GM18498 (cell line): ENCODE results near the gene EPS8L3.

Source experiments
- ATAC-seq: cut with Tn5 transposase; IDR thresholded peaks from one replicate; pipeline ENCODE4 v1.9.1; 2021; ENCODE audit warnings: mild to moderate bottlenecking, moderate library complexity; ENCODE audit not compliant: unreplicated experiment

The EPS8L3 gene

DNA sequence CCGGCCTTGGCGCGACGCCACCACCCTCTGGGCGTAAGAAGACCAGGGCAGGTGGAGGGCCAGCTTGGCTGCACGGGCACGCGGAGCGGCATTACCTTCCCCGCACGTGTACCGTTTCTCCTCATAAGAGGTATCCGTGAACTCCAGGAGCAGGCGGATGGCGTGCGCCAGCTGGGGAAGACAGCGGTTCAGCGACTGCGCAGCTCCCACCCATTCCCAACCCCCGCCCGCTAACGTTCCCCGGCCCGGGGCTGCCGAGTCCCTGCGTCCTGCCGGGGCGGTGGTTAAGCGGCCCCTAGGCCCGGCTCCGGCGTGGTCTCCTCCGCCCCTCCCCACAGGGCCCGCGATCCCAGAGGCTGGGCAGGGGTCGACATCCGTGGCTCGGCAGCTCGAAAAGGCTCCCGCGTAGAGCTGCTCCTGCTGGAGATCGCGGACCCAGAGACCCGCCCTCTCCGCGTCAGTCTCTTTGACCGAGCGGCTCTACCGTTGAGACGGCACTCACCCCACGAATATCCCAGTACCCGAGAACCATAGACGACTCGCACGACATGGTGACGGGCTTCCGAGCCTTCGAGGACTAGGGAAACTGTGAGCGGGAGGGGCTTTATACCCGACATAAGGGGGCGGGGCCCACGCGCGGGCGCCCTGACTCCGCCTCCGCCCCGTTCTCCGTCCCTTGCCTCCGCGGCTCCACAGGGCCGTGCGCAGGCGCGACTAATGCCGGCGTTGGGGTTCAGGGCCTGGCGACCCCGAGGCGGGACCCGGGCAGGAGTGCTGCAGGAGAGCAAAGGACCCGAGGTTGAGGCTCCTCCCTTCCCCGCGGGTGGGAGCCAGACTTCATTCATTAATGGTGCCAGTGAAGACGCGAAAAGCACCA is 23.7 kb downstream of the EPS8L3 start:
- ATAC-seq = peak; percentile 96

DNA sequence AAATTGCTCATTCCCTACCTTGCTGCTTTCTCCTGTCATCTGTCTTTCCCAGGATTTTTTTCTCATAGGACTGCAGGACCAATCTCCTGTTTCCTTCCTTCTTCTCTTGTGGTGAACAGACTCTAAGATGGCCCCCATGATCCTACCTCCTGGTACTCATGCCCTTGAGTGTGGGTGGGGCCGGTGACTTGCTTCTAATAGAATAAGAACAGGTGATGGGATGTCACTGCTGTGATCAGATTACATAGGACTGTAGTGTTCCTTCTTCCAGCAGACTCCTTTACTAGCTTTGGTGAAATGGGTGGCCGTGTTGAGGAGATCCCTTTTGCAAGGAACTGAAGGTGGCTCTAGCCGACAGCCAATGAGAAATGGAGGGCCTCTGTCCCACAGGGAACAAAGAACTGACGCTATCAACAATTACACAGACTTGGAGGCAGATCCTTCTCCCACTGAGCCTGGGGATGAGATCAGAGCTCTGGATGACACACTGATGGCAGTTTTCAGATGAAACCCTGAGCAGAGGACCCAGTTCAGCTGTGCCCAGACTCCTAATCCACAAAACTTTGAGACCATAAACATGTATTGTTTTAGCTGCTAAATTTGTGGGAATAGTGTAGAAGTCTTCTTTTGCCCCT is 30.4 kb downstream of the EPS8L3 start:
- no peak for ATAC-seq

DNA sequence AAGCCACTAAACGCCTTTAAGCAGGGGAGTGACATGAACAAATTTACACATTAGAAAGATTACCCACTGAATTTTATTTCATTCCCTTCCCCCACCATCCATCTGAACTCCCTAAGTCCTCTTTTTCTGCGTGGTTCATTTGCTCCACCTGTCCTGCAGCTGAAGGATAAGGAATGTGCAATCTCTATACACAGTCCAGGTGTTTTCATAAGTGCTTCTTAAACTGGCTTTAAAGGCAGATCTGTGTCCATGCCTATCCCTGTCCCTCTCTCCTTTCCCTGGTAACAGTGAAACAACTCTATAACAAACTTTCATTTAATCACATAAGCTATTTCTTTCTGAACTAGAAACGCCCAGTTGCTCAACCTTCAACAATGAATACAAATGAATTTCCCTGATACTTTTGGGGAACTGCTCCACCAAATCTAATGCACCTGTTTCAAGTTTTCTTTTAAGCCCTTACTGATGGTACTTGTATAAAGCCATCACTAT is 31.3 kb downstream of the EPS8L3 start:
- no peak for ATAC-seq

DNA sequence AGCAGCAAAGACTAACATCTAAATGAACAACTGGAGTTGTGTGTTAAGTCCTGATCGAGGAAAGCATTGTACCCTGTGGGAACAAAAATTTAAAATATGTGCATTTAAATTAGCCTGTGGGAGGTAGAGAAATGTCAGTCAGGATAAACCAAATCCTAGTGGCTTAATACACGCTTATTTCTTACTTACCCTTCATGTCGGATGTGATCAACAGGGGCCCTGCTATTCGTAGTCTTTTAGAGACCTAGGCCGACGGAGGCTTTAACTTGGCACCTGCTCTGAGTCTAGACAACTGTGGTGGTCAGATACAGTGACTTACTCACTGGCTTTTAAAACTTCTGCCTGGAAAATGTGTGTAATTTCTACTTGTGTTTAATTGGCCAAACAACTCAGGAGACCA is 33.1 kb downstream of the EPS8L3 start:
- no peak for ATAC-seq

DNA sequence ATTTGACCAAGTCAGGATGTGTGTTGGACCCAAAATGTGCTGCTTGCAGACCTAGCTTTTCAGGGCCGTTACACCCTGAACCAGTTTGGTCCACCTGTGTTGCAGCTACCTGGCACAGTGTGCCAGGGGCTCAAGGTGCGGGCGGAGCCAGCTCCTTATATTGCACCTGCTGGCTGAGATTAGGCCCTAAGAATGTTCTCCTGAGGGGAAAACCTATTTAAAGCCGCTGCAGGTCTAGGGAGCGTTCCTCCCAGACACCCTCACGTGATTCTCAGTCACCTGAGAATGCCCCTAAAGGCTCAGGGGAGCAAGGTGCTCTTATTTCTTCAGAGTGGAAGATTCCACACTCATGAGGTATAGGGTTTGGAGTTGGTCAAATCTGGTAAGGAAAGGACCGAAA is 34.9 kb downstream of the EPS8L3 start:
- no peak for ATAC-seq

DNA sequence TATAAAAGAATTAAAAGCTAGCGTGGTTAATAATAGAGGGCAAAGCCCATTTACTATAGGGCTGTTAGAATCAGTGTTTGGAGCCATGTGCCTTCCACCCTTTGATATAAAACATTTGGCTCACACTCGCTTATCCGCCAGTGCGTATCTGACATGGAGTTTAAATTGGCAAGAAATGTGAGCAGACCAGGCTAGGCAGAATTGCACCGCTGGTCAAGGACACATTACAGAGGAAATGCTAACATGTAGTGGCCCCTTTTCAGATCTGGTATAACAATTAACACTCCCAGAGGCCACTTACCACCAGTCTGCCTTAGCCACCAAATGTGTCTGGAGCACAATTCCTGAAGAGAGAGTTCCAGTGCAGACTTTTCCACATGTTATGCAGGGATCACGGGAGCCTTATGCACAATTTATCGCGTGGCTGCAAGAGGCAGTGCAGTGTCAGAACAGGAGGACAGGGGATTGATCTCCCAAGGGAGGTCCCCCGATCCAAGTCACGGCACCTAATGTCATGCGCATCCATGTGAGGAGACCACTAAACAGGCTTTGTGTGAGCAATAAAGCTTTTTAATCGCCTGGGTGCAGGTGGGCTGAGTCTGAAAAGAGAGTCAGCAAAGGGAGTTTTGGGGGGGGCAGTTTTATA is 36.9 kb downstream of the EPS8L3 start:
- no peak for ATAC-seq

DNA sequence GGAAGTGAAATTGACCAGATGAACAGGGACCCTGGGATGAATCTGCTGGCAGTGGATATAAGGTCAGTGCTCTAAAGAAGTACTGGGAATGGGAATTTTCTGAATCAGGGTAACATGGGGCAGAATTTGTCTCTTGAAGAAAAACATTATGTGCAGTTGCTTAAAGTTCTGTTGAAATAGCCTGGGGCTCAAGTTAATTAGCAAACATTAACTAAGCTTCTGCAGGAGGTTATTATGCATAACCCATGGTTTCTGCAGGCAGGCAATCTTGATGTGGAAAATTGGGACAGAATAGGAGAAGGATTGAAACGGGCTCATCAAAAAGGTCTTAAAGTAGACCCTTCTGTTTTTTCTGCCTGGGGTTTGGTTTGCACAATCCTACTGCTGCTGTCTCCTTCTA is 37.7 kb downstream of the EPS8L3 start:
- no peak for ATAC-seq

DNA sequence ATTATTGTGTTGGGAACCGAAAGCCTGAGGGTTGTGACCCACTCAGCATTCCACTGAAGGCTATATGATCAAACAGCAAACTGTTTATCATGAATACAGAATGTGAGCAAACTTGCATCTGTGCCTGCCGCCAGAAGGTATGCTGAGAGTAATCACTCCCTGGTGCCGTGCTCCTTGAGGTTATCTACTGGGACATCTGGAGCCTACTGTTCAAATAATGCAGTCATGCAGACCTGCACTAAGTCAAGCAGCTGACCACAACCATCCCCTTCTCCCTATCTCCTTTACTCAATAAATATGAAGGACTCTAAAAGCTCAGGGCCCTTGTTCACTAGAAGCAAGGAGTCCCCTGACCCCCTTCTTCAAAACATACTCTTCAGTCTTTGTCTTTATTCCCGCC is 38.2 kb downstream of the EPS8L3 start:
- ATAC-seq = no peak

DNA sequence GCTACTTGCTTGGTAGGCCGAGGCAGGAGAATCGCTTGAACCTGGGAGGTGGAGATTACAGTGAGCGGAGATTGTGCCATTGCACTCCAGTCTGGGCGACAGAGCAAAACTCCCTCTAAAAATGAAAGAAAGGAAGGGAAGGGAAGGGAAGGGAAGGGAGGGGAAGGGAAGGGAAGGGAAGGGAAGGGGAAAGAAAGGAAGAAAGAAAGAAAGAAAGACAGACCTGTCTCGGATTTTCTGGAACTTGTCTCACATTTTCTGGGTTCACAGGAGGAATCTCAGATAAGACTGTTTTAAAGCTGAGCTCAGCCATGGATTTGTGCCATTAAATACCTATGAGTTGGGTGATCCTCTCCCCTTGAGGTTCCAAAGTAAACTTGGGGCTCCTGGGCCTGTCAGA is 38.8 kb downstream of the EPS8L3 start:
- ATAC-seq = no peak

DNA sequence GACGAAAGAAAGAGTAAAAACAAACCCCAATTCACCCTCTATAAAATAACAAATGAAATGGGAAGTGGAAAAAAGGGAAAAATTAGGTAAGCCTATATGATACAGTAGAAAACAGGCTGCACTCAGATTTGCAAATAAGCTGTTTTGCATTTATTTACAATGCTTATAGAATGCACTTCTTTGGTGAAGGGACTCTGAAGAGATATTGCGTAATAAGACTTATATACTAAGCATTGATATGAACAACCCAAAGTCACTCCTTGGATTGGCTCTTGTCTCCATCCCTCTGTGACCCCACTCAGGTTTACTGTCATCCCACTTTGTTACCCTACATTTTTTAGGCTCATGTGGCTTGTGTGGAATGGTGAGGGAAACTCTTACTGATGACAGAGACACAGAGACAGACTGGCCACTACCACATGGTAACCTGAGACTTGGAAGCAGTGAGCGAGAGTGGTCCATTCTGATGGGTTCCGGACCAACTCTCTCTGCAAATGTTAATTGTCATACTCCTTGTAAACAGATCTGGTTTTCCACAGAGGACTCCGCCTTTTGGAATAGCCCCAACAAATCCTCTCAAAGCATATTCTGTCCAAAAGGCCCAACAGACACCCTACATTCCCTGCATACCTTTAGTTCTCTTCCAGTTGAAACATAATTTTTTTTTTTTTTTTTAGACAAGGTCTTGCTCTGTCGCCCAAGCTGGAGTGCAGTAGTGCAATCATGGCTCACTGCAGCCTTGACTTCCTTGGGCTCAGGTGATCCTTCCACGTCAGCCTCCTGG is 40.6 kb downstream of the EPS8L3 start:
- no peak for ATAC-seq

DNA sequence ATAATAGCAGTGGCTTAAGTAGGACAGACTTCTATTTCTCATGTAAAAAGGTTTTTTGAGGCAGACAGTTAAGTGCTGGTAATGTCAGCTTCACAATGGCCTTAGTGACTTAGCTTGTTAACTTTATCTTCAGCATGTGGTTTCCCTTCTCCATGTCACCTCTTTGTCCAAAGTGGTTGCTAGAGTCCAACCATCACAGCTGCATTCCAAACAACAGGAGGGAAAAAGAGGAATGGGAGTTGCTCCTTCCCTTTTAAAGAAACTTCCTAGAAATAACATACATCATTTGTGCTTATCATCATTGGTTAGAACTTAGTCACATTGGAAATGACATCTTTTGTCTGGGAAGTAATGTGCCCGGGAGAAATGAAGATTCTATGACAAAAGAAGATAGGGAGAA is 41.8 kb downstream of the EPS8L3 start:
- no peak for ATAC-seq

DNA sequence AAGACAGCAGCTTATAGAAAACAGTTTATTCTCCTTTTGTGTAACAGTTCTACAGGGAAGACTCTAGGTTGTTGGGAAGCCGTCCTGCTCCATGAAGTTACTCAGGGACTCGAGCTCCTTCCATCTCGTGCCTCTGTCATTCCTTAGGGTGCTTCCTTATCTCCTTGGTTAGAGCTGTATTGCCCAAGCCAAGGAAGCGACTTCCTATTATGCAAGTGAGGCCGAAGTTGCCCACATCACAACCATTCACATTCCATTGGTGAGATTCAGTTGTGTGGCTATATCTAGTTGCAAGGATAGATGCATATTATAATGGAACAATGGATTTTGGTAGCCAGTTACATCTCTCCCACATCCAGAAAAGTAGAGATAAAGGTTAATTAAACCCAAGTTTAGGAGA is 42.7 kb downstream of the EPS8L3 start:
- no peak for ATAC-seq

DNA sequence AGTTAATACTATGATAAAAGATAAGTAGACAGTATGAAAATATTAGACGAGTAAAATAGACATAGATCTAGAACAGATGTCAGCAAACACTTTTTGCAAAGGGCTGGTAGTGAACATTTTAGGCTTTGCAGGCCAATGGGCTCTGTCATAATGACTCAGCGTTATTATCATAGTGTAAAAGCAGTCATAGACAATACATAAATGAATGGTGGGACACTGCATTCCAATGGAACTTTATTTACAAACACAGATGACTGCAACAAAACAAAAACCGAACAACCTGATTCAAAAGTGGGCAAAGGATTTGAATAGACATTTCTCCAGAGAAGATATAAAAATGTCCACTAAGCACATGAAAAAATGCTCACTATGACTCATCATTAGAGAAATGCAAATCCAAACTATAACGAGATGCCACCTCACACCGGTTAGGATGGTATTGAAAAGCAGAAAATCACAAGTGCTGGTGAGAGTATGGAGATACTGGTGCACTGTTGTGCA is 44.3 kb downstream of the EPS8L3 start:
- ATAC-seq = peak; percentile 69

DNA sequence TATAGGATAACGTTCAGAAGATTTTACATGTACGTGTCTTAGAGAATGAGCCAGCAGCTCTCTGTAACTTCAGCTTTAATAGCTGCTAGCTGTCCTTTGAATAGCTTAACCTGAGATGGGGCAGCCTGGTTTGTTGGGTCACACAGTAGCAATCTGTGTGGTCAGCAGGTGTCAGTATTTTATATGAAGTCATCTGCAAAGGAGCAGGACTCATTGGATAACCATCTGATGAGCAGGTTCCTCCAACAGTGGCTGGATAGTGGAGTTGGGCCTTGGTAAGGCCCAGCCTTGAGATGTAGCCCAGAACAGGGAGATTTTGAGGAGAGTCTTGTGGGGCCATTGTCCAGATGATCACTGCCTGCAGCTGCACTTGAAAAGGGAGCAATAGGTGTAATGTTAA is 45.2 kb downstream of the EPS8L3 start:
- no peak for ATAC-seq

DNA sequence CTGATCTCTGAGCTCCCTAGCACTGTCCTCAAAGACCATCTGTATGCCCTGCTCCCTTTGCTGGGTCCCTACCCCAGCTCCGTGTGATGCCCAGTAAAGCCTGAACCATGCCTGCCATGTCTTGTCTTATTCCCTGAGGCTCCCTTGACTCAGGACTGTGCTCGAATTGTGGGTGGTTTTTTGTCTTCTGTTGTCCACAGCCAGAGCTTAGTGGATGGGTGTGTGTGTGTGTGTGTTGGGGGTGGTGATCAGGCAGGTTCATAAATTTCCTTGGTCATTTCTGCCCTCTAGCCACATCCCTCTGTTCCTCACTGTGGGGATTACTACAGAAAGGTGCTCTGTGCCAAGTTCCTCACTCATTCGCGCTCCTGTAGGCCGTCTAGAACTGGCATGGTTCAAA is 46.0 kb downstream of the EPS8L3 start:
- ATAC-seq = no peak

DNA sequence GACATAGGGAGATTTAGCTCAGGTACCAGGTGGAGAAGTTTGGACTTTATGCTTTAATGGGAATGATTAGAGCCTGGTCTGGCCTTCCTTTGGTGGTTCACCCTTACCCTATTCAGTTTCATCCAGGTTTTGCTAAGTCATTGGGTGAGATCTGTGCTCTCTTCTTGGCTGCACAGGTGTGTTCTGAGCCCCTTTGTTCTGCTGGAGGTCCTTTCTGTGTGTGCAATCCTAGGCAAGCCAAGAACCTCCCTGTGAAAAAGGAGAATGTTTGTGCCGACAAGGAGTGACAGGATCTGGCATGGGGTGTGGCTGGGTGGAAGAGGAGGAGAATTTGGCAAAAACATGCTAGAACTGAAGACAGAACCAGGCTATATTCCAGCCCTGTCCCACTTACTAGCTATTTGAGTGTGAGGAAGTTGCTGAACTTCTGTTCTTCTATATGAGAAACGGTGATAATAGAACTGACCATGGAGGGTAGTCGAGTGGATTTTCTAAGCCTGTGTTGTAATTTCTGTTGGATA is 47.1 kb downstream of the EPS8L3 start:
- ATAC-seq = no peak

DNA sequence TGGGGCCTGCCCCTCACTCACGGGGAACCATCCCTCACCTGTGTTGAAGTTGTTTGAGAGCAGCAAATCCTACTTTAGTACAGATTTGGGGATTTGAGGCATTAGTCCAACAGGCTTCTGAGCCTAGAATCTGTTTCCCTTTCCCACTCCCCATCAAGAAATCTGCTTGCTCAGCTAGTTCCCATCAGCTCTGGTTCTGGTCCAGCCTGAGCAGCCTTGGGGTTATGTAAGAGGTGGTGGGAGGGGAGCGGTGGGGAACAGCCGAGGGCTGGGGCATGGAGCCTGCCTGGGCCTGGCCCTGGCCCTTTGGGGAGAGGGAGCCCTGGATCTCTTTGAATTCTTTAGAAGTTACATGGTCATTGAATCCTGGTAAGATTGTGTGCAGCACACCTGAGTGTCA is 47.6 kb downstream of the EPS8L3 start:
- no peak for ATAC-seq

DNA sequence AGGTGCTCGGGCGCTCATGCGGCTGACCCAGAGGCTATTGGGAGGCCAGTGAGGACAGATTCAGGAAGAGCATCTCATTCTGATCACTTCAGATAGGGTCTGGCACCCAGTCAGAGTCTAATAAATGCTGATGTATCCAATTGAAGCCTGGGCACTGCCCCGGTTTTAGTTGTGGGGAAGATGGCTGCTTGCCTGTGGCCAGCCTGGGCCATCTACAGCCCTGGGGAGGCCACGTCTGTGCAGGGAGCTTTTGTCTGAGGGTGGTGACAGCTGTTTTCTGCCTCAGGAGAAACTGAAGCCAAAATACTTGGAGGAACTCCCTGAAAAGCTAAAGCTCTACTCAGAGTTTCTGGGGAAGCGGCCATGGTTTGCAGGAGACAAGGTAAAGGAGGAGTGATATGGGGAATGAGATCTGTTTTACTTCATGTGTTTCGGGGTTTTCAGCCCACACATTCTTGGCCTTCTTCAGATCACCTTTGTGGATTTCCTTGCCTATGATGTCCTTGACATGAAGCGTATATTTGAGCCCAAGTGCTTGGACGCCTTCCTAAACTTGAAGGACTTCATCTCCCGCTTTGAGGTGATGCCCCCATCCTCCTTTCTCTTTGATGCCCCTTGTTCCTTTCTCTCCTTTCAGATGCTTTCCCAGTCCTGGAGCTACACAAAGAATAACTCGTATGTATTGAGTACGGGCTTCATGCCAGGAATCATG is 48.9 kb downstream of the EPS8L3 start:
- ATAC-seq = no peak

DNA sequence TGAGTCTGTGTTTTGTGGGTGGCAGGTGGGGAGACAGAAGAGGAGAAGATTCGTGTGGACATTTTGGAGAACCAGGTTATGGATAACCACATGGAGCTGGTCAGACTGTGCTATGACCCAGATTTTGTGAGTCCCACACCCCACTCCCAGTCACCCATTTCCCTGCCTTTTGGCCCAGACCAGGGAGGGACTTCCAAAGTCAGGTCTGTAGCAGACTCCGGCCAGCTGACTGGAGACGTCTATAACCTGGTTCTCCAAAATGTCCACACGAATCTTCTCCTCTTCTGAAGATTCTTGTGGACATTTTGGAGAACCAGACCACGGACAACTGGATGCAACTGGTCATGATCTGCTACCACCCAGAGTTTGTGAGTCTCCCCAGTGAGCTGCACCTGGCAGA is 50.1 kb downstream of the EPS8L3 start:
- ATAC-seq = no peak

DNA sequence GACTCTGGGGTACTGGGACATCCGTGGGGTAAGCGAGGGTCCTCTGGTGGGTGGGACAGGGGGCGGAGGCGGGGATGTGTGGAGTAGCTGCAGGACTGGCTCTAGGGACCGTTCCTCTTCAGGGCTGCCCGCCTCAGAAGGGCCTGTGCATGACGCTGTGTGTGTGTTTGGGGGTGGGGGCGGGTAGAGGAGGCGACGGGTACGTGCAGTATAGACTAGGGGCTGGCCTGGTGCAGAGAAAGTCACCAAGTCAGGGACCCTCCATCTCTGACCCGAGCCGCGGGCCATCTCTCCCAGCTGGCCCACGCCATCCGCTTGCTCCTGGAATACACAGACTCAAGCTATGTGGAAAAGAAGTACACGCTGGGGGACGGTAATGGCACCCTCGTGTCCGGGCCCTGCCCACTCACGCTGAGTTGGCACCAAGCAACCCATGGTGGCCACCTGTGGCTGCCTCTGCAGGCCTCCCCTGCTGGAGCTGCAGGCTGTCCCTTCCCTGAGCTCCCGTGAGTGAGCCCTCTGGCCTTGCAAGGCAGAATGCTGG is 51.3 kb downstream of the EPS8L3 start:
- ATAC-seq = no peak
